ENCODE results near the gene IQCE.

Gene IQCE

GRCh38 chr7:2519119-2519930, 39.5 kb upstream of the IQCE start, which contains the start of gene LFNG:
Gene LFNG (plus strand): TSS chr7:2519774. CDS start chr7:2519862, 88 bp downstream.
- TF ChIP-seq CTCF (IDR thresholded peaks at IDR 0.05; ENCODE audit: insufficient read depth, low read length, poor library complexity, severe bottlenecking): no peak
- peak; percentile 88 for DNase-seq (ENCODE audit: extremely low read depth, insufficient read length)
- no peaks in the 10 kb centered on the region; the same call in 1 of the 2 replicates for H3K27me3 ChIP-seq (replicated peaks; ENCODE audit: control insufficient read depth, insufficient read depth, low read length)
- H3K4me3 ChIP-seq (replicated peaks; ENCODE audit: low read depth, low read length): peak within 1 kb of the TSS; percentile 58
- no peaks in the 10 kb centered on the region for H3K36me3 ChIP-seq (ENCODE audit: control insufficient read depth, insufficient read depth, low read length)

GRCh38 chr7:2520131-2520760, 38.5 kb upstream of the IQCE start:
- Histone ChIP-seq H3K27me3 (replicated peaks; ENCODE audit: control insufficient read depth, insufficient read depth, low read length) (no peaks in the 10 kb centered on the region; the same call in 1 of the 2 replicates), H3K4me3 (replicated peaks; ENCODE audit: low read depth, low read length) (peak overlapping the region; percentile 36), H3K36me3 (ENCODE audit: control insufficient read depth, insufficient read depth, low read length) (no peaks in the 10 kb centered on the region)
- TF ChIP-seq CTCF (IDR thresholded peaks at IDR 0.05; ENCODE audit: insufficient read depth, low read length, poor library complexity, severe bottlenecking): peak; percentile 8
- no peak for DNase-seq (ENCODE audit: extremely low read depth, insufficient read length)

- H3K27me3 ChIP-seq (replicated peaks; ENCODE audit: control insufficient read depth, insufficient read depth, low read length): no peaks in the 10 kb centered on the region; the same call in 1 of the 2 replicates
- DNase-seq (ENCODE audit: extremely low read depth, insufficient read length): no peak
- no peaks in the 10 kb centered on the region for H3K36me3 ChIP-seq (ENCODE audit: control insufficient read depth, insufficient read depth, low read length)
- no peak for TF ChIP-seq CTCF (IDR thresholded peaks at IDR 0.05; ENCODE audit: insufficient read depth, low read length, poor library complexity, severe bottlenecking)
- H3K4me3 ChIP-seq (replicated peaks; ENCODE audit: low read depth, low read length): no peak overlapping the region; the same call in 1 of the 2 replicates
These were observed 38.0 kb upstream of the IQCE start for GRCh38 chr7:2520761-2521290.

- Histone ChIP-seq H3K4me3 (replicated peaks; ENCODE audit: low read depth, low read length) (no peak overlapping the region), H3K27me3 (replicated peaks; ENCODE audit: control insufficient read depth, insufficient read depth, low read length) (no peaks in the 10 kb centered on the region; the same call in 1 of the 2 replicates), H3K36me3 (ENCODE audit: control insufficient read depth, insufficient read depth, low read length) (no peaks in the 10 kb centered on the region)
- no peak for DNase-seq (ENCODE audit: extremely low read depth, insufficient read length)
- no peak for TF ChIP-seq CTCF (IDR thresholded peaks at IDR 0.05; ENCODE audit: insufficient read depth, low read length, poor library complexity, severe bottlenecking)
These were observed 37.4 kb upstream of the IQCE start for GRCh38 chr7:2521341-2521745.

- TF ChIP-seq CTCF (IDR thresholded peaks at IDR 0.05; ENCODE audit: insufficient read depth, low read length, poor library complexity, severe bottlenecking): no peak
- Histone ChIP-seq H3K4me3 (replicated peaks; ENCODE audit: low read depth, low read length) (no peak overlapping the region), H3K27me3 (replicated peaks; ENCODE audit: control insufficient read depth, insufficient read depth, low read length) (no peaks in the 10 kb centered on the region; the same call in 1 of the 2 replicates), H3K36me3 (ENCODE audit: control insufficient read depth, insufficient read depth, low read length) (no peaks in the 10 kb centered on the region)
- DNase-seq (ENCODE audit: extremely low read depth, insufficient read length): peak; percentile 45
These were observed 36.7 kb upstream of the IQCE start for GRCh38 chr7:2521952-2522591.

All from GM06990 (cell line).